HK-2 (cell line): ENCODE measurements around the gene S100A10.

ENCODE experiments used
- DNase-seq: peaks from one replicate; pipeline ENCODE4 v3.0.0-alpha.2; 2018; ENCODE audit not compliant: unreplicated experiment

Gene S100A10

GRCh38 chr1:151964510-151964909 lies 29.1 kb downstream of the S100A10 start:
- no peak for DNase-seq

GRCh38 chr1:151963288-151963687 lies 30.4 kb downstream of the S100A10 start:
- no peak for DNase-seq

GRCh38 chr1:151961833-151962232 lies 31.8 kb downstream of the S100A10 start:
- DNase-seq, result no peak

- no peak for DNase-seq
These were observed 32.7 kb downstream of the S100A10 start for GRCh38 chr1:151960780-151961513.

GRCh38 chr1:151958959-151959358 lies 34.7 kb downstream of the S100A10 start:
- no peak for DNase-seq

- no peak for DNase-seq
These were observed 36.6 kb downstream of the S100A10 start for GRCh38 chr1:151956957-151957497.

DNA sequence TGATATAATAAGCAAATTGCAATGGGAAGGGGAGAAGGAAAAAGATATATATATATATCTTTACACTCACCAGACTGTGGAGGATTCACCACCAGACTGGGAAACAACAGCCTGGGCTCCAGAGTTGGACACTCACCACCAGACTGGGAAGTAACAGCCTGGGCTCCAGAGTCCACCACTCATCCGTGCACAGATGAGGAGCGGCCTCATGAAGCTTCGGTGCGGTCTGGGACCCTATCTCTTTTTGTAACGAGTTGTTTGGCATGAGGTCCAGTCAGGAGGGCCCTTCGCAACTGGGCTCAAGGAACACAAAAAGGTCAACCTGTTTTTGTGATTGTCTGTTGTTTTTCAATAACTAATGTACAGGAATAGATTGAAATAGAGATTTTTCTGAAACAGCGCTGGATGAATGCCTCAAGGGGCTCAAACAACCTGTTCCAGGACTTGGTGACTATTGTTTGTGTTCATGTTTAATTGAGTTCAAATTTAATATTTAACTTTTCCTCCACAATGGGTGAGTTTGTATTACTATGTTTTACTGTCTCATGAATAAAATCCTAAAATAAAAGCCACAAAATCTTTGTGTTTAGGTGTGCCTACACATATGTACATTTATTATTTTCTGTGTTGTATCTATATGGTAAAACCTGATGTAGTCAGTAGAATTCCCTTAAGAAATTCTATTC lies 40.1 kb downstream of the S100A10 start:
- DNase-seq, result no peak

DNA sequence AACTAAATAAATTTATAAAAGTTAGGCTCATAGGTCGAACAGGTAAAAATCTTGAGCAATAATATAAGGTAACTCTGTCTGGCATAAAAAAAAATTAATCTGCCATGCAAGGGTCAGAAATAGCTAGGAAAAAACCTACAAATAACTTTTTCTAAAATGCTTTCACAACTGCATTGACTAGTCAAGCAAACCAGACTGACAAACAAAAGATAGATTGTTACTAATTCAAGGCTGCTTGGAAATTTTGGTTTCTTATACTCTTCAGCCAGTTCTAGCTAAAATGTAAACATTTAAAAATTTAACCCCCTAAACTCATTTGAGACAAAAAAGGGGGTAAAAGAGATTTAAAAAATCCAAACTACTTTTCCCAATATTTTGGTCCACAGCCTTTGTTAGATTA lies 40.8 kb downstream of the S100A10 start:
- DNase-seq, result no peak

DNA sequence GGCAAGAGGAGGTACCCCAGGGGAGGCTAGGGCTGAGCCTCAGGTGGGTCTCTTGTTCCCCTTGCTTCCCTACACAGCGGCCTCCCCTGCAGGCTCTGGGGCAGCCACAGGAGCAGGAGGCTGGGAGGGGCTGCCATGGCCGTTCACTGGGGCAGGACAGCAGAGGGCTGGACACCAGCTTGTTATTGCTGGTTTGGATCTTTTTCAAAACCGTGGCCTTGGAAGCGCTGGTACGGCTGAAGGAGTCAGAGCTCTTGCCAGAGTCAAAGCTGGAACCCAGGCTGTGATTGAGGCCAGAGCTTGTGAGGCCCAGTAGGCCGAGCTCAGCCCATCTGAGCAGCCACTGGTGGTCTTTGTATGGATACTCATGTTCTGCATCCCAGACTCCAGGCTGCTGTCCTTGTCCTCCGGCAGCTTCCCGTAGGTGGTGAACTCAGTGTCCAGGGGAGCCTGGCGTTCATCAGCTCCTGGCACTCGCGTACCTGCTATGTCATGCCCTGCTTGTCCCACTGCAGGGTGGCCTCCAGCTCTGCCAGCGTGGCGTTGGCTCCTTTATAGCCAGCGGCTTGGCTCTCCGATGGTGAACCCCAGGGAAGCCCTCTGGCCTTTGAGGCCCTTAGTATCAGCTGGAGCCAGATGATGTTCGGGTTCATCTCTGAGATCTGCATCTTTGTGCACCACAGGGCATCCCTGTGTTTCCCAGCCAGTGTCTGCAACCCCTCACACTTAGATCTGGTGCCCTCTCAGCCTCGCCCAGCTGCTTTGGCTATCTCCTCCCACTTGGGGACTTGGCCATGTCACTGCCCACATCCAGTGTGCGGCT lies 44.1 kb downstream of the S100A10 start:
- no peak for DNase-seq

DNA sequence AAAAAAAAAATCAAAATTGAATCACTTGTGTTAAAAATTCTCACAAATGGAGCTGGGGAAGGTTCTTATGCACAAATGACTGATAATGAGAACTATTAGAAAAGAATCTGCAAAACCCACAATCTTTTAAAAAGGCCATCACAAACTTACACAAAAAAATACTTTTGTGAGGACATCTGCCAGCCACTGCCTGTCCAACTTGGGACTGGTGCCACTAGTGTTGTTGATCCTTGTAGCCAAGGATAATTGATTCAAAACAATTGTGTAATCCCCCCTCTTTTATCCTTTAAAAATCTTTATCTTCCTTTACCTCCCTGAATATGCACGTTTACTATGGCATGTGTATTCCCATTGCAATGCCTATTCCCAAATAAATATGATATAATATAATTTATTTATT lies 45.2 kb downstream of the S100A10 start:
- no peak for DNase-seq

- DNase-seq, result no peak
These were observed 46.5 kb downstream of the S100A10 start for GRCh38 chr1:151947140-151947539.

DNA sequence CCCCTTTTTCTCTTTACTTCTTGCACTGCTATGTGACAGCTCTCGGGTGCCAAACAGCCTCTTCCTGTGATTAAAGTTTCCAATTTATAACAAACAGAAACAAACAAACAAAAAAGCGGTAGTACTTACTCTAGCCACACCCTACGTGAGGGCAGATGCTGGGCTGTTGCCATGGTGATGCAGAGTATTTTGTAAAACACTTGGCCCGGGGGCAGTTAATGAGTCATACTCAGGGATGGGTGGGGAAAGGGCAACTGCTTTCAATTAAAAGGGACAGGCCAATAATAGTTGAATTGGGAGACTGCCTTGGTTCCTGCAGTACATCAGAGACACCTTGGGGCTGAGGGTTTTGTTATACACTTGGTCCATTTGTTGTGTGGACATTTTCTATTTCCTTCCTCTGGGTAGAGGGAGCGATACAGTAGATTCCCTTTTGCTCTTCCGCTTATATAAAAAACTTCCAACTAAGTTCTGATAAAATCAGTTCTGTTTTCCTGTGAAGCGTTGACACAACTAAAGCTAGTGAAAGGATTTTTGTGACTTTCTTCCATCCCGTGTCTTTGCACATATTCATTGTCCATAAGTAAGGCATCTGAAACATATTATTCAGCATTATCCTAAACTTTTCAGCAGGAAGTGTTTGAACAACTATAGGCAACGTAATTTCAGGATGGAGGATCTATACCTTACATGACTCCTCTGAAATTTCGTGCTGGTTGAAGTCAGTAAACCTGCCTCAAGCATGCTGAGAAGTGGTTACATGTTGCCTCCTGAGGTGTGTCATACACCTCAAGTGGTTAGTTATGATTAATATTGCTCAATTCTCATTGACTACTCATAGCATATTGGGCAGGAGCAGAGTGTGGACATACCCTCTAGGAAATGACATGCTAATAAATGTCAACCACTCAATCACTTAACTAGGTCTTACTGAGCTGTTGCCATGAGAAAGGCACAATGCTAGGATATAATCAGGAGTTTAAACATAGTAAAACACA lies 47.6 kb downstream of the S100A10 start:
- DNase-seq, result peak; percentile 34

DNA sequence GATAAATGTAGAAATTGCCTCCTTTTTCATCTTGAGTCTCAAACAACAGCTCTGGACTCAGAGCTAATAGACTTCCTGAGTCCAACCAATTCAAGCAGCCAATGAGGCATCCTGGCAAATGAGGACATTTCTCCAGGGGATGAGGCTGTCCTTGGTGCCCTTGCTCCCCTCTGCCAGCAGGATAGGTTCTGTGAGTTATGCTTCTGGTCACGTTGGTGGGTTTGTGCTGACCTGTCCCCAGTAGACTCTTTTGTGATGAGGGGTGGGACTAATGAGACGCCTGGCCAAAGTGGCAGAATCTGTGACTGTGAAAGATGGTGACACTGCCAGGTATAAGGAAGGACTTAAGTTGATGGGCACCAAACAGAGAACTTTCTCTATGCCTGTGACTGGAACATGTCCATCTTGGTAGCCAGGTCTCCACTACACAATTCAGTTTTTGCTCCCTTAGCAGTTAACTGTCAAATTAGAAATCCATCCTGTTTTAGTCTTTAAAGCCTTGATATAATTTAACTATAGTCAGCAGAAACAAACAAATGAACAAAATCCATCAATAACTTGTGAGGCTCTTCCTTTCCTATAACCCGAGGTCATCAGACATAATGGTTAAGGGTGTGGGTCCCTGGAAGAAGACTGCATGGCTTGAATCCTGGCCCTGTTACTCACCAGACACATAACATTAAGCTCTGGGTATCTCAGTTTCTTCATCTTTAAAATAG lies 48.6 kb downstream of the S100A10 start:
- DNase-seq, result no peak

DNA sequence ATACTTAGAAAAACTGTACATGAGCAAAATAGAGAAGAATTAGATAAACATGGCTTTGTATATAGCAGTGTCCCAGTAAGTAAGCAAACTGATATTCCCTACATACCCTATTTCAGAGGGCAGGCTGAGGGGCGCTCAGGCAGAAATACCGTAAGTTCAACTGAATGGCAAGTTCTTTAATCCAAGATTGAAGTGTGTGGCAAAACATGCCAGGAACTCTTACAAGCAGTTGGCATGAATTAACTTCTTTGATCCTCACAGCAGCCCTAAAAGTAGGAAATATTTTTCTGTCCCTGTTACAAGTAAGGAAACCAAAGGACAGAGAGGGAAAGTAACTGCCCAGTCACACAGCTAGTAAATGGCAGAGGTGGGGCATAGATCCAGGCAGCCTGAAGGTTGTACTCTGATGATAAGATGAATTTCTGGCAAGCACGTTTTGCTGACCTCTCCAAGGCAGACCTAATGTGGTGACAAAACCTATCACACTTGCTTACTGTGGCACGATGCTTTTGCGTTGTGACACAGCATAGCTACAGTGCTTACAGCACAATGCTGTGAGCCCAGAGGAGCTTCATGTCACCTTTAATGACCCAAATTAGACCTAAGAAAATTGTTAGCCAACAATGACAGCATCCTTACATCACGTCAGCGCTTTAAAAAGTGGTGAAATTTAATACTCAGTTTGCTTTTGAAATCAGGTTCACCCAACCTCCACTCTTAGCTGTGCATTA lies 49.4 kb downstream of the S100A10 start:
- no peak for DNase-seq

DNA sequence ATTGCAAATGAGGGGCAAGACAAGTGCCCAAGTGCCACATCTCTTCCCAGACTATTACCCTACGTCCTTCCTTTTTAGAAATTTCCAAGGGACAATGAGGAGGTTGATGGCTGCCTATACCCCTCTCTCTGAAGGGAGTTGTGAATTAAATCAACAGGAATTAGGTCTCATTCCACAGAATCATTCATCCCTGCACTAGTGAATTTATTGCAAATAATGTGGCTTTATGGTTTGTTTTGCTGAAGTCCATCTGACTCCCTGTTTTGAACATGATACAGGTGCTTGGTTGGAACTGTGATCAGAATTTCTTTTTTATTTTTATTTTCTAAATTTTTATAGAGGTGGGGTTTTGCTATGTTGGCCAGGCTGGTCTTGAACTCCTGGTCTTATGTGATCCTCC lies 50.1 kb downstream of the S100A10 start:
- no peak for DNase-seq

- no peak for DNase-seq
These were observed 50.8 kb downstream of the S100A10 start for GRCh38 chr1:151942882-151943281.

DNA sequence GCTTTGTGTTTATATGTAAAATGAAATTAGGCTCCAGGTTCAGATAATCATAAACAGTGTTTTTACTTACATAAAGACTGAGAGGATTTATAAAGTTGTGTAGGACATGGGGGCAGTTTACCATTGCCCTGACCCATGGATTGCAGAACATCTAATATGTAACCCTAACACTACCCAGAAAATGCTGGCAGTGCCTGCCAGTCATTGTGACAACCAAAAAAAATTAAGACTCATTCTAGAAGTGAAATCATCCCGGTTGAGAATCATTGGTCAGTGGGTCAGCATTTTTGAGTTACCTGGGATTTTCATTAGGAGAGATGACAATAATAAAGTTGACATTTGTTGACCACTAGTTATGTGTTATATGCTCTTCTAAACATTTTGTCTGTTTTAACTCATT lies 53.1 kb downstream of the S100A10 start:
- DNase-seq, result no peak

DNA sequence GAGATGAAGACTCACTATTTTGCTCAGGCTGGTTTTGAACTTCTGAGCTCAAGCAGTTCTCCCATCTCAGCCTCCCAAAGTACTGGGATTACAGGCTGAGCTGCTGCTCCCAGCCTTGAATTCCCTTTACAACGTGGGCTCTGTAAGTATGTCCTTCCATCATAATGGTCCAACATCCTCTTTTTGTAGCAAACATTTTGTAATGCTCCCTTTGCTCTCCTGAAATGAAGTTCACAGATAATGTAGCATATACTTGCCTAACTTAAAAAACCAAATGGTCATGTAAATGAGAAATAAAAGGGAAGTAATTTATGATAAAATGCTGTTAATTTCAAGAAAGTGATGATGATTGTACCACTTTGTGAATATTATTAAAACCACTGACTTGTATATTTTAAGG lies 53.9 kb downstream of the S100A10 start:
- DNase-seq, result no peak

DNA sequence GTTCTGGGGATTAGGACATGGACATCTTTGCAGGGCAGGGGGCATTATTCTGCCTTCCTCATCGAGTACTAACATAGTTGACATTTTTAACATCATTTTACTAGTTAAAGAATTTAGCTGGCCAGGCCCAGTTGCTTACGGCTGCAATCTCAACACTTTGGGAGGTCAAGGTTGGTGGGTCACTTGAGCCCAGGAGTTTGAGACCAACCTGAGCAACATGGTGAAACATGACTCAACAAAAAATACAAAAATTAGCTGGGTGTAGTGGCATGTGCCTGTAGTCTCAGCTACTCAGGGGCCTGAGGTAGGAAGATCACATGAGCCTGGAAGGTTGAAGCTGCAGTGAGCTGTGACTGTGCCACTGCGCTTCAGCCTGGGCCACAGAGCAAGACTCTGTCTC lies 54.5 kb downstream of the S100A10 start:
- no peak for DNase-seq

- DNase-seq, result no peak
These were observed 57.0 kb downstream of the S100A10 start for GRCh38 chr1:151936653-151937052.
